H9 (cell line): ENCODE data around the gene PRIMPOL. TPM values are rescaled to one million over a fixed set of nuclear protein-coding genes. Genes with fewer than 3 reads are reported as not detected.

Experiments
- DNase-seq: peaks from one replicate; pipeline ENCODE4 v3.0.0-alpha.2; 2017
- H2AFZ ChIP-seq: one replicate; pipeline ENCODE4 v1.6.1; 2013; ENCODE audit warnings: mild to moderate bottlenecking, low read length, control low read depth, moderate library complexity
- H2AK5ac ChIP-seq: 2 replicates; pipeline ENCODE4 v1.6.1; 2013; ENCODE audit warnings: low read length, control low read depth, mixed read lengths; ENCODE audit not compliant: insufficient read length
- H2BK120ac ChIP-seq: one replicate; pipeline ENCODE4 v1.6.1; 2013; ENCODE audit warnings: low read depth, mild to moderate bottlenecking, low read length, control low read depth, inconsistent platforms; ENCODE audit not compliant: poor library complexity, severe bottlenecking
- H2BK12ac ChIP-seq: 2 replicates; pipeline ENCODE4 v1.6.1; 2013; ENCODE audit warnings: low read length, control low read depth, mixed read lengths, low read depth; ENCODE audit not compliant: insufficient read length
- H2BK15ac ChIP-seq: 2 replicates; pipeline ENCODE4 v1.6.1; 2013; ENCODE audit warnings: low read depth, low read length, control low read depth
- H2BK20ac ChIP-seq: one replicate; pipeline ENCODE4 v1.6.1; 2013; ENCODE audit warnings: low read depth, mild to moderate bottlenecking, low read length, control low read depth, inconsistent platforms; ENCODE audit not compliant: poor library complexity, severe bottlenecking
- H2BK5ac ChIP-seq: 2 replicates; pipeline ENCODE4 v1.6.1; 2013; ENCODE audit warnings: low read length, control low read depth, mixed read lengths; ENCODE audit not compliant: insufficient read length
- H3K14ac ChIP-seq: 2 replicates; pipeline ENCODE4 v1.6.1; 2013; ENCODE audit warnings: low read length, control low read depth; ENCODE audit not compliant: insufficient read depth
- H3K18ac ChIP-seq: 2 replicates; pipeline ENCODE4 v1.6.1; 2013; ENCODE audit warnings: low read depth, mild to moderate bottlenecking, mixed read lengths, low read length, control low read depth; ENCODE audit not compliant: insufficient read length
- H3K23ac ChIP-seq: 2 replicates; pipeline ENCODE4 v1.6.1; 2013; ENCODE audit warnings: low read length, control low read depth, mixed read lengths, low read depth; ENCODE audit not compliant: insufficient read length
- H3K23me2 ChIP-seq: 2 replicates; pipeline ENCODE4 v1.6.1; 2013; ENCODE audit warnings: low read depth, mild to moderate bottlenecking, mixed read lengths, low read length, control low read depth; ENCODE audit not compliant: insufficient read length, poor library complexity, severe bottlenecking
- H3K27ac ChIP-seq: 2 replicates; pipeline ENCODE4 v1.5.1; 2013; ENCODE audit warnings: low read length, control low read depth, mixed read lengths, low read depth; ENCODE audit not compliant: insufficient read length
- H3K27me3 ChIP-seq: 2 replicates; pipeline ENCODE4 v1.6.1; 2013; ENCODE audit warnings: low read length, control low read depth, inconsistent platforms; ENCODE audit not compliant: insufficient read depth
- H3K4ac ChIP-seq: 2 replicates; pipeline ENCODE4 v1.6.1; 2013; ENCODE audit warnings: low read depth, mild to moderate bottlenecking, control low read depth, inconsistent platforms, low read length, moderate library complexity
- H3K4me1 ChIP-seq: 2 replicates; pipeline ENCODE4 v1.6.1; 2013; ENCODE audit warnings: low read length, control low read depth, inconsistent platforms; ENCODE audit not compliant: insufficient read depth
- H3K4me2 ChIP-seq: 2 replicates; pipeline ENCODE4 v1.6.1; 2013; ENCODE audit warnings: low read length, control low read depth, mixed read lengths; ENCODE audit not compliant: insufficient read length, insufficient read depth
- H3K56ac ChIP-seq: 2 replicates; pipeline ENCODE4 v1.6.1; 2013; ENCODE audit warnings: low read depth, mild to moderate bottlenecking, mixed read lengths, low read length, control low read depth; ENCODE audit not compliant: insufficient read length
- H3K79me1 ChIP-seq: 2 replicates; pipeline ENCODE4 v1.6.1; 2013; ENCODE audit warnings: low read depth, mild to moderate bottlenecking, moderate library complexity, low read length, control low read depth, inconsistent platforms; ENCODE audit not compliant: insufficient read depth, poor library complexity, severe bottlenecking
- H3K79me2 ChIP-seq: 2 replicates; pipeline ENCODE4 v1.6.1; 2013; ENCODE audit warnings: low read length, control low read depth, inconsistent platforms; ENCODE audit not compliant: insufficient read depth
- H3K9ac ChIP-seq: 2 replicates; pipeline ENCODE4 v1.6.1; 2013; ENCODE audit warnings: low read length, control low read depth, mixed read lengths; ENCODE audit not compliant: insufficient read length; ENCODE audit errors: extremely low read depth
- H3K9me3 ChIP-seq: one replicate; pipeline ENCODE4 v1.6.1; 2013; ENCODE audit warnings: low read depth, low read length, inconsistent platforms; ENCODE audit not compliant: control insufficient read depth
- H3T11ph ChIP-seq: one replicate; pipeline ENCODE4 v1.6.1; 2013; ENCODE audit warnings: mild to moderate bottlenecking, low read length, control low read depth, inconsistent platforms
- H4K20me1 ChIP-seq: one replicate; pipeline ENCODE4 v1.6.1; 2013; ENCODE audit not compliant: control insufficient read depth, insufficient read length, insufficient read depth
- H4K5ac ChIP-seq: 2 replicates; pipeline ENCODE4 v1.6.1; 2013; ENCODE audit warnings: low read depth, mild to moderate bottlenecking, mixed read lengths, low read length, control low read depth; ENCODE audit not compliant: insufficient read length
- H4K8ac ChIP-seq: replicated peaks from 2 replicates; pipeline ENCODE4 v1.6.1; 2013; ENCODE audit warnings: low read length, control low read depth, mixed read lengths, low read depth; ENCODE audit not compliant: insufficient read length
- H4K91ac ChIP-seq: 2 replicates; pipeline ENCODE4 v1.6.1; 2013; ENCODE audit warnings: low read depth, mild to moderate bottlenecking, moderate library complexity, mixed read lengths, low read length, control low read depth; ENCODE audit not compliant: insufficient read length
- H3K27ac Mint-ChIP-seq, 3 experiments: 2 replicates in 2 of 3; 3 replicates in 1 of 3; pipeline ENCODE4 v1.8.0; 2020 to 2021; ENCODE audit warnings: mixed read lengths in 3 of 3, mild to moderate bottlenecking in 1 of 3, moderate library complexity in 1 of 3
- H3K27me3 Mint-ChIP-seq: 2 replicates; pipeline ENCODE4 v1.8.0; 2021; ENCODE audit warnings: low read depth, mild to moderate bottlenecking, moderate library complexity, mixed read lengths
- H3K36me3 Mint-ChIP-seq, 3 experiments: 2 replicates in 2 of 3; 3 replicates in 1 of 3; pipeline ENCODE4 v1.8.0; 2020 to 2021; ENCODE audit warnings: low read depth in 3 of 3, mixed read lengths in 3 of 3; ENCODE audit not compliant: insufficient read depth in 1 of 3
- H3K4me1 Mint-ChIP-seq, 2 experiments: 2 replicates each; pipeline ENCODE4 v1.8.0; 2020; ENCODE audit warnings: mixed read lengths in 2 of 2
- H3K4me3 Mint-ChIP-seq, 2 experiments: 2 replicates in 1 of 2; 3 replicates in 1 of 2; pipeline ENCODE4 v1.8.0; 2020 to 2021; ENCODE audit warnings: mild to moderate bottlenecking in 2 of 2, mixed read lengths in 2 of 2, moderate library complexity in 1 of 2
- H3K9me3 Mint-ChIP-seq, 2 experiments: 2 replicates in 1 of 2; 3 replicates in 1 of 2; pipeline ENCODE4 v1.8.0; 2020; ENCODE audit warnings: mild to moderate bottlenecking in 2 of 2, mixed read lengths in 2 of 2, moderate library complexity in 1 of 2
- WGBS: extraction: QIAGEN DNeasy Blood & Tissue Kit; methylation state at CpG from one replicate; pipeline ENCODE4 v1.1.7; 2013; ENCODE audit warnings: missing lambda C conversion rate, low lambda C conversion rate, mixed read lengths; ENCODE audit not compliant: insufficient read length; ENCODE audit errors: extremely low coverage; 5-methylcytosine and 5-hydroxymethylcytosine counted together
- total RNA-seq: library from RNA; stranded (reverse); gene quantifications from 2 replicates; pipeline ENCODE4 v1.2.1, GENCODE V29; 2021
- TF ChIP-seq, protein P1 (sequence below): fragments of 200-600 bp; sonication (generic); conservative IDR thresholded peaks from 3 replicates; pipeline ENCODE4 v1.8.0; 2021; ENCODE audit warnings: antibody characterized with exemption, mild to moderate bottlenecking

Gene PRIMPOL
- total RNA-seq, 1 experiment from 2014 or later, result 4.9 TPM

- TF ChIP-seq, protein P1, sequence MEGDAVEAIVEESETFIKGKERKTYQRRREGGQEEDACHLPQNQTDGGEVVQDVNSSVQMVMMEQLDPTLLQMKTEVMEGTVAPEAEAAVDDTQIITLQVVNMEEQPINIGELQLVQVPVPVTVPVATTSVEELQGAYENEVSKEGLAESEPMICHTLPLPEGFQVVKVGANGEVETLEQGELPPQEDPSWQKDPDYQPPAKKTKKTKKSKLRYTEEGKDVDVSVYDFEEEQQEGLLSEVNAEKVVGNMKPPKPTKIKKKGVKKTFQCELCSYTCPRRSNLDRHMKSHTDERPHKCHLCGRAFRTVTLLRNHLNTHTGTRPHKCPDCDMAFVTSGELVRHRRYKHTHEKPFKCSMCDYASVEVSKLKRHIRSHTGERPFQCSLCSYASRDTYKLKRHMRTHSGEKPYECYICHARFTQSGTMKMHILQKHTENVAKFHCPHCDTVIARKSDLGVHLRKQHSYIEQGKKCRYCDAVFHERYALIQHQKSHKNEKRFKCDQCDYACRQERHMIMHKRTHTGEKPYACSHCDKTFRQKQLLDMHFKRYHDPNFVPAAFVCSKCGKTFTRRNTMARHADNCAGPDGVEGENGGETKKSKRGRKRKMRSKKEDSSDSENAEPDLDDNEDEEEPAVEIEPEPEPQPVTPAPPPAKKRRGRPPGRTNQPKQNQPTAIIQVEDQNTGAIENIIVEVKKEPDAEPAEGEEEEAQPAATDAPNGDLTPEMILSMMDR, result no peak
Observed at GRCh38 chr4:184664445-184665210, 15.1 kb downstream of the PRIMPOL start.

More at GRCh38 chr4:184664445-184665210, 15.1 kb downstream of the PRIMPOL start:
- peaks cover 2 to 4% of the 10 kb centered on the region in 2 experiments for H3K4me1 Mint-ChIP-seq
- H2BK12ac ChIP-seq, result no peak overlapping the region
- no peak overlapping the region for H3K23ac ChIP-seq
- no peak overlapping the region for H3K4me3 Mint-ChIP-seq
- H4K5ac ChIP-seq, result no peak overlapping the region
- no peak overlapping the region for H2AK5ac ChIP-seq
- no peaks in the 10 kb centered on the region for H3K9me3 Mint-ChIP-seq
- no peaks in the 10 kb centered on the region for H3K27me3 ChIP-seq
- H3K4ac ChIP-seq, result no peak overlapping the region
- no peak overlapping the region for H2BK5ac ChIP-seq
- no peaks in the 10 kb centered on the region for H3K27me3 Mint-ChIP-seq
- H2BK20ac ChIP-seq, result no peak overlapping the region
- DNase-seq, result peak; percentile 55
- no peak overlapping the region for H3K14ac ChIP-seq
- H3K27ac Mint-ChIP-seq, result no peak overlapping the region
- H4K8ac ChIP-seq, result no peak overlapping the region
- H2BK120ac ChIP-seq, result no peak overlapping the region
- no peaks in the 10 kb centered on the region for H4K20me1 ChIP-seq
- H4K91ac ChIP-seq, result no peak overlapping the region
- no peaks in the 10 kb centered on the region for H3K4me1 ChIP-seq
- H3K27ac ChIP-seq, result no peak overlapping the region
- no peak overlapping the region for H2AFZ ChIP-seq
- H3K9ac ChIP-seq, result no peak overlapping the region
- no CpG with 5 or more reads among the region's 6 CpGs for WGBS
- H2BK15ac ChIP-seq, result no peak overlapping the region
- no peaks in the 10 kb centered on the region for H3K23me2 ChIP-seq
- H3K4me2 ChIP-seq, result no peak overlapping the region
- H3K56ac ChIP-seq, result no peak overlapping the region
- peaks cover 0 to 15% (median 10%) of the 10 kb centered on the region in 3 experiments; a peak in 5 of 7 replicates for H3K36me3 Mint-ChIP-seq
- H3T11ph ChIP-seq, result no peak overlapping the region
- no peaks in the 10 kb centered on the region for H3K79me1 ChIP-seq
- H3K9me3 ChIP-seq, result no peaks in the 10 kb centered on the region
- H3K79me2 ChIP-seq, result no peaks in the 10 kb centered on the region
- H3K18ac ChIP-seq, result no peak overlapping the region
